Measurements from ENCODE around the gene DYSF. TPM values are rescaled to one million over a fixed set of nuclear protein-coding genes. Genes with fewer than 3 reads are reported as not detected.

The DYSF gene
- polyA plus RNA-seq, 1 of the 3 experiments (the other 2 are of a cell fraction) = 0.10 TPM

GRCh38 chr2:71526975-71527374 lies 73.6 kb downstream of the DYSF start:
- Histone ChIP-seq H3K27ac (ENCODE audit: low read depth in 2 of 2, low read length in 1 of 2) (no peak overlapping the region), H4K20me1 (ENCODE audit: insufficient read depth) (no peaks in the 10 kb centered on the region), H3F3A (replicated peaks; ENCODE audit: insufficient read depth) (no peaks in the 10 kb centered on the region), H3K27me3 (ENCODE audit: insufficient read depth) (peaks cover 19% of the 10 kb centered on the region; the same call in 1 of the 2 replicates), H3K4me3 (ENCODE audit: low read depth in 2 of 2, low read length in 1 of 2) (no peak overlapping the region), H3K9me2 (no peaks in the 10 kb centered on the region), H3K4me1 (ENCODE audit: control insufficient read depth in 1 of 2, insufficient read depth in 2 of 2, low read depth in 1 of 2, low read length in 1 of 2) (no peaks in the 10 kb centered on the region), H2AFZ (ENCODE audit: low read depth) (no peak overlapping the region), H3K36me3 (replicated peaks in 1 of 2; ENCODE audit: control insufficient read depth in 1 of 2, insufficient read depth in 2 of 2, low read length in 1 of 2) (no peaks in the 10 kb centered on the region), H3K9ac (no peak overlapping the region), H3K79me2 (ENCODE audit: insufficient read depth) (no peaks in the 10 kb centered on the region), H3K9me3 (no peaks in the 10 kb centered on the region), H3K4me2 (no peak overlapping the region)
- ChIA-PET POLR2A (no interaction called here), CTCF (interaction anchor here (1.1 to 1.9 kb wide), 6 partner anchors 8 to 239 kb away, joined by 3 to 7 read pairs (median 4); no protein-coding TSS in a partner anchor)
- TF ChIP-seq CHD2 (IDR thresholded peaks at IDR 0.05; ENCODE audit: low read length, partially characterized antibody) (no peak), NRF1 (IDR thresholded peaks at IDR 0.05; ENCODE audit: low read depth, low read length) (no peak)
- WGBS (ENCODE audit: low lambda C conversion rate) = 43% methylated on average over 9 of the region's 9 CpGs
- no peak for DNase-seq

GRCh38 chr2:71528131-71528591 lies 74.8 kb downstream of the DYSF start:
- Histone ChIP-seq H3K36me3 (replicated peaks in 1 of 2; ENCODE audit: control insufficient read depth in 1 of 2, insufficient read depth in 2 of 2, low read length in 1 of 2) (no peaks in the 10 kb centered on the region), H3K4me3 (ENCODE audit: low read depth in 2 of 2, low read length in 1 of 2) (no peak overlapping the region), H3K79me2 (ENCODE audit: insufficient read depth) (no peaks in the 10 kb centered on the region), H3K4me1 (ENCODE audit: control insufficient read depth in 1 of 2, insufficient read depth in 2 of 2, low read depth in 1 of 2, low read length in 1 of 2) (no peaks in the 10 kb centered on the region), H3K4me2 (no peak overlapping the region), H3K9me3 (no peaks in the 10 kb centered on the region), H4K20me1 (ENCODE audit: insufficient read depth) (no peaks in the 10 kb centered on the region), H3K27me3 (ENCODE audit: insufficient read depth) (peaks cover 19% of the 10 kb centered on the region; the same call in 1 of the 2 replicates), H3K27ac (ENCODE audit: low read depth in 2 of 2, low read length in 1 of 2) (no peak overlapping the region), H3K9me2 (no peaks in the 10 kb centered on the region), H3K9ac (no peak overlapping the region), H2AFZ (ENCODE audit: low read depth) (no peak overlapping the region), H3F3A (replicated peaks; ENCODE audit: insufficient read depth) (no peaks in the 10 kb centered on the region)
- ChIA-PET CTCF (interaction anchor here (0.9 to 1.8 kb wide), 9 partner anchors 14 to 1360 kb away, joined by 3 to 7 read pairs (median 3); partner anchors contain the start of gene SPR), POLR2A (no interaction called here)
- 53% methylated on average over 10 of the region's 10 CpGs for WGBS (ENCODE audit: low lambda C conversion rate)
- DNase-seq = no peak
- no peak for TF ChIP-seq ZBTB33 (IDR thresholded peaks at IDR 0.05; ENCODE audit: borderline replicate concordance, low read depth)
- TF ChIP-seq RXRA (IDR thresholded peaks at IDR 0.05; ENCODE audit: borderline replicate concordance, low read depth) = no peak
- no peak for TF ChIP-seq MAX (IDR thresholded peaks at IDR 0.05; ENCODE audit: low read depth)
- TF ChIP-seq GATA2 (CRISPR knock-in tag; IDR thresholded peaks at IDR 0.05) = no peak
- no peak for TF ChIP-seq JUND (IDR thresholded peaks at IDR 0.05)
- no peak for TF ChIP-seq RAD21 (IDR thresholded peaks at IDR 0.05; ENCODE audit: low read length)
- TF ChIP-seq PBX3 (IDR thresholded peaks at IDR 0.05) = no peak
- TF ChIP-seq NFIC (IDR thresholded peaks at IDR 0.05; ENCODE audit: borderline replicate concordance) = no peak
- TF ChIP-seq GABPA (IDR thresholded peaks at IDR 0.05; ENCODE audit: low read depth) = no peak
- no peak for TF ChIP-seq TEAD4 (IDR thresholded peaks at IDR 0.05; ENCODE audit: borderline replicate concordance, insufficient read depth)
- TF ChIP-seq TAF1 (IDR thresholded peaks at IDR 0.05; ENCODE audit: borderline replicate concordance, low read depth, low read length) = no peak
- no peak for TF ChIP-seq CTCF (IDR thresholded peaks at IDR 0.05)
- TF ChIP-seq FOSL2 (IDR thresholded peaks at IDR 0.05; ENCODE audit: borderline replicate concordance, low read depth) = no peak
- TF ChIP-seq USF2 (IDR thresholded peaks at IDR 0.05; ENCODE audit: borderline replicate concordance, low read depth, low read length) = no peak
- no peak for TF ChIP-seq TCF12 (IDR thresholded peaks at IDR 0.05)
- no peak for TF ChIP-seq IRF3 (IDR thresholded peaks at IDR 0.05; ENCODE audit: low read depth, low read length)
